ENCODE results near the gene ATP8A2.

DNA sequence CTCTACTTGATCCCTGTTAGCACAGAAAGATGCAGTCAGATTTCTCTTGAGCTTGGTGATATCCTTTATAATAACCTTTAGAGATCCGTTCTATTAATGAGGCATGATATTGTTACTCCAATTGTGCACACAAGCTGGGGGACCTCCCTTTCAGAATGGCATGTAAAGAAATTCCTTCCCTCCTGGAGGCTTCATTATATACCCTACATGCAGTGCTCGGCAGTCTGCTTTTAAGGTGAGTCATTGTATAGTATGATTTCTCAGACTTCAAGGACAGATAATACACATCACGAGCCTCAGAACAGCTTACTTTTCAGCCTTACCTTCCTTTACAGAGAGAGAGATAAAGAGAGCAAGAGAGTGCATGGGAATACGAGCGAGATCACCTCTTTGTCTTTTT is 261.3 kb downstream of the ATP8A2 start:
- TF ChIP-seq, protein P1, sequence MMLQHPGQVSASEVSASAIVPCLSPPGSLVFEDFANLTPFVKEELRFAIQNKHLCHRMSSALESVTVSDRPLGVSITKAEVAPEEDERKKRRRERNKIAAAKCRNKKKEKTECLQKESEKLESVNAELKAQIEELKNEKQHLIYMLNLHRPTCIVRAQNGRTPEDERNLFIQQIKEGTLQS (CRISPR knock-in tag; conservative IDR thresholded peaks at IDR 0.05): no peak
- TF ChIP-seq, protein P2, sequence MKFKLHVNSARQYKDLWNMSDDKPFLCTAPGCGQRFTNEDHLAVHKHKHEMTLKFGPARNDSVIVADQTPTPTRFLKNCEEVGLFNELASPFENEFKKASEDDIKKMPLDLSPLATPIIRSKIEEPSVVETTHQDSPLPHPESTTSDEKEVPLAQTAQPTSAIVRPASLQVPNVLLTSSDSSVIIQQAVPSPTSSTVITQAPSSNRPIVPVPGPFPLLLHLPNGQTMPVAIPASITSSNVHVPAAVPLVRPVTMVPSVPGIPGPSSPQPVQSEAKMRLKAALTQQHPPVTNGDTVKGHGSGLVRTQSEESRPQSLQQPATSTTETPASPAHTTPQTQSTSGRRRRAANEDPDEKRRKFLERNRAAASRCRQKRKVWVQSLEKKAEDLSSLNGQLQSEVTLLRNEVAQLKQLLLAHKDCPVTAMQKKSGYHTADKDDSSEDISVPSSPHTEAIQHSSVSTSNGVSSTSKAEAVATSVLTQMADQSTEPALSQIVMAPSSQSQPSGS (CRISPR knock-in tag; IDR thresholded peaks at IDR 0.05; ENCODE audit: borderline replicate concordance, low read depth): no peak
- TF ChIP-seq TP53 (CRISPR knock-in tag; IDR thresholded peaks at IDR 0.05) (no peak), ZNF138 (CRISPR knock-in tag; conservative IDR thresholded peaks at IDR 0.05) (no peak), ELF4 (CRISPR knock-in tag; IDR thresholded peaks at IDR 0.05; ENCODE audit: low read depth) (no peak), JUN (CRISPR knock-in tag; IDR thresholded peaks at IDR 0.05) (no peak), SP1 (CRISPR knock-in tag; conservative IDR thresholded peaks at IDR 0.05) (no peak), NR2C2 (CRISPR knock-in tag; IDR thresholded peaks at IDR 0.05) (no peak)
- TF ChIP-seq, protein P3, sequence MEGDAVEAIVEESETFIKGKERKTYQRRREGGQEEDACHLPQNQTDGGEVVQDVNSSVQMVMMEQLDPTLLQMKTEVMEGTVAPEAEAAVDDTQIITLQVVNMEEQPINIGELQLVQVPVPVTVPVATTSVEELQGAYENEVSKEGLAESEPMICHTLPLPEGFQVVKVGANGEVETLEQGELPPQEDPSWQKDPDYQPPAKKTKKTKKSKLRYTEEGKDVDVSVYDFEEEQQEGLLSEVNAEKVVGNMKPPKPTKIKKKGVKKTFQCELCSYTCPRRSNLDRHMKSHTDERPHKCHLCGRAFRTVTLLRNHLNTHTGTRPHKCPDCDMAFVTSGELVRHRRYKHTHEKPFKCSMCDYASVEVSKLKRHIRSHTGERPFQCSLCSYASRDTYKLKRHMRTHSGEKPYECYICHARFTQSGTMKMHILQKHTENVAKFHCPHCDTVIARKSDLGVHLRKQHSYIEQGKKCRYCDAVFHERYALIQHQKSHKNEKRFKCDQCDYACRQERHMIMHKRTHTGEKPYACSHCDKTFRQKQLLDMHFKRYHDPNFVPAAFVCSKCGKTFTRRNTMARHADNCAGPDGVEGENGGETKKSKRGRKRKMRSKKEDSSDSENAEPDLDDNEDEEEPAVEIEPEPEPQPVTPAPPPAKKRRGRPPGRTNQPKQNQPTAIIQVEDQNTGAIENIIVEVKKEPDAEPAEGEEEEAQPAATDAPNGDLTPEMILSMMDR (IDR thresholded peaks at IDR 0.05): no peak
- TF ChIP-seq, protein P4, sequence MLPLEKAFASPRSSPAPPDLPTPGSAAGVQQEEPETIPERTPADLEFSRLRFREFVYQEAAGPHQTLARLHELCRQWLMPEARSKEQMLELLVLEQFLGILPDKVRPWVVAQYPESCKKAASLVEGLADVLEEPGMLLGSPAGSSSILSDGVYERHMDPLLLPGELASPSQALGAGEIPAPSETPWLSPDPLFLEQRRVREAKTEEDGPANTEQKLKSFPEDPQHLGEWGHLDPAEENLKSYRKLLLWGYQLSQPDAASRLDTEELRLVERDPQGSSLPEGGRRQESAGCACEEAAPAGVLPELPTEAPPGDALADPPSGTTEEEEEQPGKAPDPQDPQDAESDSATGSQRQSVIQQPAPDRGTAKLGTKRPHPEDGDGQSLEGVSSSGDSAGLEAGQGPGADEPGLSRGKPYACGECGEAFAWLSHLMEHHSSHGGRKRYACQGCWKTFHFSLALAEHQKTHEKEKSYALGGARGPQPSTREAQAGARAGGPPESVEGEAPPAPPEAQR (CRISPR knock-in tag; IDR thresholded peaks at IDR 0.05): no peak
- TF ChIP-seq, protein P5, sequence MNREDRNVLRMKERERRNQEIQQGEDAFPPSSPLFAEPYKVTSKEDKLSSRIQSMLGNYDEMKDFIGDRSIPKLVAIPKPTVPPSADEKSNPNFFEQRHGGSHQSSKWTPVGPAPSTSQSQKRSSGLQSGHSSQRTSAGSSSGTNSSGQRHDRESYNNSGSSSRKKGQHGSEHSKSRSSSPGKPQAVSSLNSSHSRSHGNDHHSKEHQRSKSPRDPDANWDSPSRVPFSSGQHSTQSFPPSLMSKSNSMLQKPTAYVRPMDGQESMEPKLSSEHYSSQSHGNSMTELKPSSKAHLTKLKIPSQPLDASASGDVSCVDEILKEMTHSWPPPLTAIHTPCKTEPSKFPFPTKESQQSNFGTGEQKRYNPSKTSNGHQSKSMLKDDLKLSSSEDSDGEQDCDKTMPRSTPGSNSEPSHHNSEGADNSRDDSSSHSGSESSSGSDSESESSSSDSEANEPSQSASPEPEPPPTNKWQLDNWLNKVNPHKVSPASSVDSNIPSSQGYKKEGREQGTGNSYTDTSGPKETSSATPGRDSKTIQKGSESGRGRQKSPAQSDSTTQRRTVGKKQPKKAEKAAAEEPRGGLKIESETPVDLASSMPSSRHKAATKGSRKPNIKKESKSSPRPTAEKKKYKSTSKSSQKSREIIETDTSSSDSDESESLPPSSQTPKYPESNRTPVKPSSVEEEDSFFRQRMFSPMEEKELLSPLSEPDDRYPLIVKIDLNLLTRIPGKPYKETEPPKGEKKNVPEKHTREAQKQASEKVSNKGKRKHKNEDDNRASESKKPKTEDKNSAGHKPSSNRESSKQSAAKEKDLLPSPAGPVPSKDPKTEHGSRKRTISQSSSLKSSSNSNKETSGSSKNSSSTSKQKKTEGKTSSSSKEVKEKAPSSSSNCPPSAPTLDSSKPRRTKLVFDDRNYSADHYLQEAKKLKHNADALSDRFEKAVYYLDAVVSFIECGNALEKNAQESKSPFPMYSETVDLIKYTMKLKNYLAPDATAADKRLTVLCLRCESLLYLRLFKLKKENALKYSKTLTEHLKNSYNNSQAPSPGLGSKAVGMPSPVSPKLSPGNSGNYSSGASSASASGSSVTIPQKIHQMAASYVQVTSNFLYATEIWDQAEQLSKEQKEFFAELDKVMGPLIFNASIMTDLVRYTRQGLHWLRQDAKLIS (CRISPR knock-in tag; IDR thresholded peaks at IDR 0.05; ENCODE audit: borderline replicate concordance): no peak
- TF ChIP-seq, protein P6, sequence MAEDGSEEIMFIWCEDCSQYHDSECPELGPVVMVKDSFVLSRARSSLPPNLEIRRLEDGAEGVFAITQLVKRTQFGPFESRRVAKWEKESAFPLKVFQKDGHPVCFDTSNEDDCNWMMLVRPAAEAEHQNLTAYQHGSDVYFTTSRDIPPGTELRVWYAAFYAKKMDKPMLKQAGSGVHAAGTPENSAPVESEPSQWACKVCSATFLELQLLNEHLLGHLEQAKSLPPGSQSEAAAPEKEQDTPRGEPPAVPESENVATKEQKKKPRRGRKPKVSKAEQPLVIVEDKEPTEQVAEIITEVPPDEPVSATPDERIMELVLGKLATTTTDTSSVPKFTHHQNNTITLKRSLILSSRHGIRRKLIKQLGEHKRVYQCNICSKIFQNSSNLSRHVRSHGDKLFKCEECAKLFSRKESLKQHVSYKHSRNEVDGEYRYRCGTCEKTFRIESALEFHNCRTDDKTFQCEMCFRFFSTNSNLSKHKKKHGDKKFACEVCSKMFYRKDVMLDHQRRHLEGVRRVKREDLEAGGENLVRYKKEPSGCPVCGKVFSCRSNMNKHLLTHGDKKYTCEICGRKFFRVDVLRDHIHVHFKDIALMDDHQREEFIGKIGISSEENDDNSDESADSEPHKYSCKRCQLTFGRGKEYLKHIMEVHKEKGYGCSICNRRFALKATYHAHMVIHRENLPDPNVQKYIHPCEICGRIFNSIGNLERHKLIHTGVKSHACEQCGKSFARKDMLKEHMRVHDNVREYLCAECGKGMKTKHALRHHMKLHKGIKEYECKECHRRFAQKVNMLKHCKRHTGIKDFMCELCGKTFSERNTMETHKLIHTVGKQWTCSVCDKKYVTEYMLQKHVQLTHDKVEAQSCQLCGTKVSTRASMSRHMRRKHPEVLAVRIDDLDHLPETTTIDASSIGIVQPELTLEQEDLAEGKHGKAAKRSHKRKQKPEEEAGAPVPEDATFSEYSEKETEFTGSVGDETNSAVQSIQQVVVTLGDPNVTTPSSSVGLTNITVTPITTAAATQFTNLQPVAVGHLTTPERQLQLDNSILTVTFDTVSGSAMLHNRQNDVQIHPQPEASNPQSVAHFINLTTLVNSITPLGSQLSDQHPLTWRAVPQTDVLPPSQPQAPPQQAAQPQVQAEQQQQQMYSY (CRISPR knock-in tag; IDR thresholded peaks at IDR 0.05): no peak
- TF ChIP-seq, protein P7, sequence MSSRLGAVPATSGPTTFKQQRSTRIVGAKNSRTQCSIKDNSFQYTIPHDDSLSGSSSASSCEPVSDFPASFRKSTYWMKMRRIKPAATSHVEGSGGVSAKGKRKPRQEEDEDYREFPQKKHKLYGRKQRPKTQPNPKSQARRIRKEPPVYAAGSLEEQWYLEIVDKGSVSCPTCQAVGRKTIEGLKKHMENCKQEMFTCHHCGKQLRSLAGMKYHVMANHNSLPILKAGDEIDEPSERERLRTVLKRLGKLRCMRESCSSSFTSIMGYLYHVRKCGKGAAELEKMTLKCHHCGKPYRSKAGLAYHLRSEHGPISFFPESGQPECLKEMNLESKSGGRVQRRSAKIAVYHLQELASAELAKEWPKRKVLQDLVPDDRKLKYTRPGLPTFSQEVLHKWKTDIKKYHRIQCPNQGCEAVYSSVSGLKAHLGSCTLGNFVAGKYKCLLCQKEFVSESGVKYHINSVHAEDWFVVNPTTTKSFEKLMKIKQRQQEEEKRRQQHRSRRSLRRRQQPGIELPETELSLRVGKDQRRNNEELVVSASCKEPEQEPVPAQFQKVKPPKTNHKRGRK (CRISPR knock-in tag; IDR thresholded peaks at IDR 0.05; ENCODE audit: borderline replicate concordance): no peak
- TF ChIP-seq, protein P8, sequence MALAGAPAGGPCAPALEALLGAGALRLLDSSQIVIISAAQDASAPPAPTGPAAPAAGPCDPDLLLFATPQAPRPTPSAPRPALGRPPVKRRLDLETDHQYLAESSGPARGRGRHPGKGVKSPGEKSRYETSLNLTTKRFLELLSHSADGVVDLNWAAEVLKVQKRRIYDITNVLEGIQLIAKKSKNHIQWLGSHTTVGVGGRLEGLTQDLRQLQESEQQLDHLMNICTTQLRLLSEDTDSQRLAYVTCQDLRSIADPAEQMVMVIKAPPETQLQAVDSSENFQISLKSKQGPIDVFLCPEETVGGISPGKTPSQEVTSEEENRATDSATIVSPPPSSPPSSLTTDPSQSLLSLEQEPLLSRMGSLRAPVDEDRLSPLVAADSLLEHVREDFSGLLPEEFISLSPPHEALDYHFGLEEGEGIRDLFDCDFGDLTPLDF (CRISPR knock-in tag; IDR thresholded peaks at IDR 0.05): no peak

All from WTC11 (cell line).